Fibroblast of lung (primary cell): Measurements from ENCODE around the gene CTNND2. TPM values are rescaled to one million over a fixed set of nuclear protein-coding genes. Genes with fewer than 3 reads are reported as not detected.
"Not testable (repeated sequence)": the region's sequence is repeated elsewhere in the genome, so short reads cannot be mapped to it uniquely, and the experiment has no call there.

Experiments
- DNase-seq, 2 donors: peaks; one replicate each; pipeline versions ENCODE4 v3.0.0 to v3.0.0-alpha.2; 2010; ENCODE audit warnings: low read depth in 2 of 2
- H2AFZ ChIP-seq: 2 replicates; pipeline ENCODE4 v1.5.1; 2012; ENCODE audit warnings: low read length, control low read depth, inconsistent platforms
- H3K27ac ChIP-seq: 2 replicates; pipeline ENCODE4 v1.5.1; 2011; ENCODE audit warnings: low read length, control low read depth; ENCODE audit not compliant: insufficient read depth
- H3K27me3 ChIP-seq: 2 replicates; pipeline ENCODE4 v1.5.1; 2011; ENCODE audit warnings: mild to moderate bottlenecking, low read length; ENCODE audit not compliant: control insufficient read depth, insufficient read depth
- H3K36me3 ChIP-seq: 2 replicates; pipeline ENCODE4 v1.5.1; 2011; ENCODE audit warnings: low read length; ENCODE audit not compliant: control insufficient read depth, insufficient read depth
- H3K4me1 ChIP-seq: 2 replicates; pipeline ENCODE4 v1.5.1; 2011; ENCODE audit warnings: low read length; ENCODE audit not compliant: control insufficient read depth, insufficient read depth; ENCODE audit errors: extremely low read depth
- H3K4me2 ChIP-seq: 2 replicates; pipeline ENCODE4 v1.5.1; 2011; ENCODE audit warnings: low read length, control low read depth; ENCODE audit not compliant: insufficient read depth; ENCODE audit errors: extremely low read depth
- H3K4me3 ChIP-seq, 4 experiments: fragments of 200-600 bp in 1 of 4; sonication (generic) in 1 of 4; replicated peaks in 1 of 4; 2 replicates each; pipeline ENCODE4 v1.5.1; 2011 to 2016; ENCODE audit warnings: low read length in 4 of 4, low read depth in 3 of 4, mild to moderate bottlenecking in 3 of 4, control low read depth in 2 of 4, inconsistent platforms in 1 of 4, mixed read lengths in 1 of 4; ENCODE audit not compliant: insufficient read depth in 1 of 4; ENCODE audit errors: control extremely low read depth in 1 of 4
- H3K79me2 ChIP-seq: 2 replicates; pipeline ENCODE4 v1.5.1; 2012; ENCODE audit warnings: mild to moderate bottlenecking, low read length, inconsistent platforms; ENCODE audit not compliant: control insufficient read depth, insufficient read depth
- H3K9ac ChIP-seq: 2 replicates; pipeline ENCODE4 v1.5.1; 2011; ENCODE audit warnings: mild to moderate bottlenecking, low read length, control low read depth; ENCODE audit not compliant: insufficient read depth
- H3K9me3 ChIP-seq: 2 replicates; pipeline ENCODE4 v1.5.1; 2012; ENCODE audit warnings: low read depth, low read length; ENCODE audit not compliant: control insufficient read depth, insufficient read depth
- H4K20me1 ChIP-seq: 2 replicates; pipeline ENCODE4 v1.5.1; 2011; ENCODE audit warnings: low read length; ENCODE audit not compliant: control insufficient read depth, insufficient read depth; ENCODE audit errors: extremely low read depth
- CTCF ChIP-seq, 2 donors: IDR thresholded peaks in 1 of 2; conservative IDR thresholded peaks in 1 of 2; 1 replicate in 1 of 2; 2 replicates in 1 of 2; pipeline ENCODE4 v1.5.1; 2011 to 2012; ENCODE audit warnings: low read length in 2 of 2, control low read depth in 1 of 2, inconsistent platforms in 1 of 2, low read depth in 1 of 2, mild to moderate bottlenecking in 1 of 2
- EZH2 ChIP-seq: IDR thresholded peaks from 2 replicates; pipeline ENCODE4 v1.5.1; 2012; ENCODE audit warnings: low read length, control low read depth, mild to moderate bottlenecking; ENCODE audit errors: missing control alignments
- polyA plus RNA-seq, 2 donors: library from polyadenylated mRNA; depleted of rRNA in 1 of 2; stranded (reverse) in 1 of 2; unstranded in 1 of 2; fragments of >200 nt; gene quantifications; 2 replicates each; pipeline ENCODE4 v1.2.1, GENCODE V29; 2011 to 2012; ENCODE audit warnings: missing spikeins in 1 of 2
- total RNA-seq: library from RNA; depleted of rRNA; stranded (reverse); fragments of >200 nt; gene quantifications from 2 replicates; pipeline ENCODE4 v1.2.1, GENCODE V29; 2014

The CTNND2 gene
- total and polyA plus RNA-seq, 2 donors (not counting 1 experiment from before 2014, with no cell fraction given) = not detected

- peak in 1 of 2 donors; percentile 29 for DNase-seq
- Histone ChIP-seq H3K27me3 (no peaks in the 10 kb centered on the region), H4K20me1 (no peaks in the 10 kb centered on the region), H3K4me3 (no peak overlapping the region), H3K4me2 (no peak overlapping the region), H3K36me3 (no peaks in the 10 kb centered on the region), H3K4me1 (no peaks in the 10 kb centered on the region), H3K79me2 (no peaks in the 10 kb centered on the region), H3K9ac (no peak overlapping the region), H2AFZ (no peak overlapping the region), H3K9me3 (no peaks in the 10 kb centered on the region), H3K27ac (no peak overlapping the region)
- TF ChIP-seq EZH2 = no peak
- no peak for TF ChIP-seq CTCF (conservative IDR thresholded peaks at IDR 0.05 in 1 of 2, IDR thresholded peaks at IDR 0.05 in 1 of 2; ENCODE audit: low read depth in 1 of 2, low read length in 2 of 2)
Observed at GRCh38 chr5:11415751-11416150, 488.5 kb downstream of the CTNND2 start.

GRCh38 chr5:11414732-11415131, 489.5 kb downstream of the CTNND2 start:
- not testable (repeated sequence) for H3K79me2 ChIP-seq, H3K4me2 ChIP-seq, DNase-seq, H3K9me3 ChIP-seq, H3K4me3 ChIP-seq, H3K27ac ChIP-seq, H3K9ac ChIP-seq, H3K27me3 ChIP-seq, H2AFZ ChIP-seq, H3K4me1 ChIP-seq, H3K36me3 ChIP-seq, H4K20me1 ChIP-seq

GRCh38 chr5:11411621-11412020, 492.6 kb downstream of the CTNND2 start:
- TF ChIP-seq EZH2 (no peak), CTCF (conservative IDR thresholded peaks at IDR 0.05 in 1 of 2, IDR thresholded peaks at IDR 0.05 in 1 of 2; ENCODE audit: low read depth in 1 of 2, low read length in 2 of 2) (no peak)
- H3K27me3 ChIP-seq = no peaks in the 10 kb centered on the region
- no peak overlapping the region for H2AFZ ChIP-seq
- DNase-seq = no peak
- no peaks in the 10 kb centered on the region for H4K20me1 ChIP-seq
- no peak overlapping the region for H3K27ac ChIP-seq
- no peak overlapping the region for H3K4me2 ChIP-seq
- H3K36me3 ChIP-seq = no peaks in the 10 kb centered on the region
- no peak overlapping the region for H3K4me3 ChIP-seq
- no peaks in the 10 kb centered on the region for H3K79me2 ChIP-seq
- no peak overlapping the region for H3K9ac ChIP-seq
- no peaks in the 10 kb centered on the region for H3K9me3 ChIP-seq
- H3K4me1 ChIP-seq = no peaks in the 10 kb centered on the region
